Mesenchymal stem cell (in vitro differentiated cells and primary cell): ENCODE data around the gene CDK5RAP3.

ENCODE experiments used
- DNase-seq: peaks from one replicate; pipeline ENCODE4 v3.0.0-alpha.2; 2013
- H2AFZ ChIP-seq: one replicate; pipeline ENCODE4 v1.6.1; 2013; ENCODE audit warnings: low read depth, mild to moderate bottlenecking, control low read depth, inconsistent platforms, low read length, moderate library complexity
- H2AK5ac ChIP-seq: 2 replicates; pipeline ENCODE4 v1.6.1; 2013; ENCODE audit warnings: low read length, moderate library complexity, mild to moderate bottlenecking, inconsistent platforms; ENCODE audit not compliant: severe bottlenecking
- H2BK120ac ChIP-seq: one replicate; pipeline ENCODE4 v1.6.1; 2013; ENCODE audit warnings: low read depth, mild to moderate bottlenecking, inconsistent platforms, low read length, moderate library complexity
- H2BK12ac ChIP-seq, 2 experiments: one replicate each; pipeline ENCODE4 v1.6.1; 2013; ENCODE audit warnings: inconsistent platforms in 2 of 2, low read length in 2 of 2, mild to moderate bottlenecking in 2 of 2, moderate library complexity in 2 of 2, control low read depth in 1 of 2
- H2BK15ac ChIP-seq: one replicate; pipeline ENCODE4 v1.6.1; 2013; ENCODE audit warnings: mild to moderate bottlenecking, low read depth, inconsistent platforms; ENCODE audit not compliant: poor library complexity, severe bottlenecking
- H2BK5ac ChIP-seq: 2 replicates; pipeline ENCODE4 v1.6.1; 2013; ENCODE audit warnings: low read depth, mild to moderate bottlenecking, low read length, control low read depth, inconsistent platforms; ENCODE audit not compliant: poor library complexity, severe bottlenecking
- H3K14ac ChIP-seq, 2 experiments: one replicate each; pipeline ENCODE4 v1.6.1; 2013; ENCODE audit warnings: inconsistent platforms in 2 of 2, low read length in 2 of 2, control low read depth in 1 of 2, mild to moderate bottlenecking in 1 of 2, moderate library complexity in 1 of 2
- H3K18ac ChIP-seq, 2 experiments: one replicate each; pipeline ENCODE4 v1.6.1; 2013; ENCODE audit warnings: inconsistent platforms in 2 of 2, low read length in 2 of 2, control low read depth in 1 of 2, low read depth in 1 of 2, mild to moderate bottlenecking in 1 of 2
- H3K23ac ChIP-seq, 2 experiments: one replicate each; pipeline ENCODE4 v1.6.1; 2013; ENCODE audit warnings: inconsistent platforms in 2 of 2, low read length in 2 of 2, mild to moderate bottlenecking in 2 of 2, moderate library complexity in 2 of 2, control low read depth in 1 of 2
- H3K27ac ChIP-seq: 2 replicates; pipeline ENCODE4 v1.5.1; 2013; ENCODE audit warnings: mild to moderate bottlenecking, moderate library complexity, low read length, control low read depth, inconsistent platforms; ENCODE audit not compliant: poor library complexity, severe bottlenecking
- H3K27me3 ChIP-seq, 2 experiments: 2 replicates each; pipeline versions ENCODE4 v1.6.1 to v1.7.0; 2013; ENCODE audit warnings: low read length in 2 of 2, mild to moderate bottlenecking in 2 of 2, moderate library complexity in 2 of 2, control low read depth in 1 of 2, inconsistent platforms in 1 of 2; ENCODE audit not compliant: control insufficient read depth in 1 of 2, insufficient read depth in 1 of 2
- H3K36me3 ChIP-seq, 2 experiments: 2 replicates each; pipeline versions ENCODE4 v1.6.1 to v1.7.0; 2013; ENCODE audit warnings: low read length in 2 of 2, control low read depth in 1 of 2, inconsistent platforms in 1 of 2, low read depth in 1 of 2, mild to moderate bottlenecking in 1 of 2; ENCODE audit not compliant: insufficient read depth in 2 of 2, control insufficient read depth in 1 of 2
- H3K4ac ChIP-seq, 2 experiments: one replicate each; pipeline ENCODE4 v1.6.1; 2013; ENCODE audit warnings: inconsistent platforms in 2 of 2, low read length in 2 of 2, mild to moderate bottlenecking in 2 of 2, moderate library complexity in 2 of 2, control low read depth in 1 of 2, low read depth in 1 of 2
- H3K4me1 ChIP-seq: 2 replicates; pipeline ENCODE4 v1.6.1; 2013; ENCODE audit warnings: low read depth, low read length, control low read depth; ENCODE audit not compliant: control insufficient read depth, insufficient read depth
- H3K4me2 ChIP-seq: 2 replicates; pipeline ENCODE4 v1.6.1; 2013; ENCODE audit warnings: low read length, mild to moderate bottlenecking, inconsistent platforms; ENCODE audit not compliant: poor library complexity, severe bottlenecking
- H3K4me3 ChIP-seq, 2 experiments: 2 replicates each; pipeline versions ENCODE4 v1.5.1 to v1.7.0; 2013; ENCODE audit warnings: low read length in 2 of 2, mild to moderate bottlenecking in 2 of 2, control low read depth in 1 of 2, low read depth in 1 of 2; ENCODE audit not compliant: insufficient read depth in 1 of 2
- H3K79me1 ChIP-seq: replicated peaks from 2 replicates; pipeline ENCODE4 v1.6.1; 2013; ENCODE audit warnings: mild to moderate bottlenecking, control low read depth, low read length, inconsistent platforms; ENCODE audit not compliant: poor library complexity, severe bottlenecking
- H3K9ac ChIP-seq: 2 replicates; pipeline ENCODE4 v1.7.0; 2013; ENCODE audit warnings: mild to moderate bottlenecking, low read length, moderate library complexity
- H3K9me3 ChIP-seq: 2 replicates; pipeline ENCODE4 v1.7.0; 2013; ENCODE audit warnings: mild to moderate bottlenecking, low read length; ENCODE audit not compliant: control insufficient read depth
- H4K8ac ChIP-seq: one replicate; pipeline ENCODE4 v1.6.1; 2013; ENCODE audit warnings: inconsistent platforms, mild to moderate bottlenecking, low read length, moderate library complexity
- H4K91ac ChIP-seq: one replicate; pipeline ENCODE4 v1.6.1; 2013; ENCODE audit warnings: mild to moderate bottlenecking, low read length, inconsistent platforms
- WGBS: methylation state at CpG from one replicate; pipeline ENCODE4 v1.1.7; 2013; ENCODE audit warnings: mixed read lengths; 5-methylcytosine and 5-hydroxymethylcytosine counted together

The CDK5RAP3 gene

DNA sequence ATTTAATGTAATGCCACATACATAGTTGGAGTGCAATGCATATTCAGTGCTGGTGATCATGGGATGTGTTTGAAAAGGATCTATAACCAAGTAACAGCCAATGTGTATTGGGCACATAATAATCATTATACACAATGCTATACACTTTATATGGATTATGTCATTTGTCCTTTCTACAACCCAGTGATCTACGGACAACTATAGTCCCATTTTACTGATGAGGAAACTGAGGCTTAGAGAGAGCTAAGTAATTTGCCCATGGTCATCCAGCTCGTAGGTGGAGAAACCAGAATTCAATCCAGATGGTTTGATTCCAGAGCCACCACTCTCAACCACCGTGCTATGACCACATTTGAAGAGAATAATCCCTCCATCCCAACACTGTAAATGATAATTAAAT lies 39.3 kb downstream of the CDK5RAP3 start:
- no peak overlapping the region for H3K18ac ChIP-seq
- H3K4me3 ChIP-seq = no peak overlapping the region
- H3K9me3 ChIP-seq = no peaks in the 10 kb centered on the region
- H2AFZ ChIP-seq = no peak overlapping the region
- no peak overlapping the region for H4K8ac ChIP-seq
- H3K4me2 ChIP-seq = no peak overlapping the region
- H2BK5ac ChIP-seq = no peak overlapping the region
- H4K91ac ChIP-seq = no peak overlapping the region
- no peak overlapping the region for H3K27ac ChIP-seq
- DNase-seq = no peak
- H3K9ac ChIP-seq = no peak overlapping the region
- no peaks in the 10 kb centered on the region for H3K79me1 ChIP-seq
- H3K36me3 ChIP-seq = no peaks in the 10 kb centered on the region
- WGBS = 100% methylated on average over 2 of the region's 3 CpGs
- H3K4ac ChIP-seq = no peak overlapping the region
- H3K4me1 ChIP-seq = peaks cover 13% of the 10 kb centered on the region
- no peak overlapping the region for H3K23ac ChIP-seq
- no peak overlapping the region for H2BK120ac ChIP-seq
- peaks cover 8 to 29% of the 10 kb centered on the region in 2 experiments for H3K27me3 ChIP-seq
- H2AK5ac ChIP-seq = no peak overlapping the region
- H2BK15ac ChIP-seq = no peak overlapping the region
- no peak overlapping the region for H2BK12ac ChIP-seq
- H3K14ac ChIP-seq = no peak overlapping the region

DNA sequence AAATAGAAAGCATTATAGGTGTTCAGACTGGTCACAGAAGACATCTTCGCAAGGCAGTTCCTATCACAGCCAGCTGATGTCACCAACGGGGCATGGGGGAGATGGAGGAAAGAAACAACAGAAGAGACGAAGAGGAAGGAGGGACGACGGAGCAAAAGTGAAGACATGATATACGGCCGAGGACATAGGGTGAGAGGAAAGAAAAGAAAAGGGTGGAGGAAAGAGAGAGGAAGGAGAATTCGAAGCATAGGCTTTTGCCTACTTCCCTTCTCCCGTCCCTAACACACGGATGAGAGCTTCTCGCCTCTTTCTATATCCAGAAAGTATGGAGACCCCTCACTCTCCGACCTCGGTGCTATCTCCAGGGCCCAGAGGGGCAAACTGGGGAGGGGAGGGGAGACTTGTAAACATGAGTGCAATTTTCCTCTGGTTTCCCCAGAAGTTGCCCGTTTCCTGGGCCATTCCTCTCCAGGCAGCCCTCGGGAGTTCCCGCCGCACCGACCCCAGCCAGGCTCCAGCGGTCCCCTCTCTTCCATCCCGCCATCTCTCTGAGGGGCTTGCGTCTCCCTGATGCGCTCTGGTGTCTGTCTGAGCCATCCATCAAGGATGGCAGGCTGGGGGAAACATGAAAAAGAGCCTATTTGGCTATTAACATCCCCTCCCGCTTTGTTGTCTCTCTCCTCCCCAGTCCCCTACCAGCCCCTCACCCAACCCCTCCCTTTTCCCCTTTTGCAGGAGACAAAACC lies 40.7 kb downstream of the CDK5RAP3 start:
- H3K9ac ChIP-seq = peak overlapping the region; percentile 67
- H2BK120ac ChIP-seq = peak overlapping the region; percentile 35
- peak overlapping the region; percentile 98 for H4K8ac ChIP-seq
- H2AK5ac ChIP-seq = no peak overlapping the region
- 1% methylated on average over 19 of the region's 23 CpGs for WGBS
- H3K4me1 ChIP-seq = peaks cover 7% of the 10 kb centered on the region
- no peaks in the 10 kb centered on the region for H3K9me3 ChIP-seq
- no peak overlapping the region for H3K14ac ChIP-seq
- peak overlapping the region; percentile 46 for H3K4me2 ChIP-seq
- peak overlapping the region; percentile 90 for H2BK15ac ChIP-seq
- H4K91ac ChIP-seq = peak overlapping the region; percentile 43
- H3K79me1 ChIP-seq = no peaks in the 10 kb centered on the region
- no peak overlapping the region for H3K23ac ChIP-seq
- peak; percentile 78 for DNase-seq
- peak overlapping the region; percentile 67 for H2AFZ ChIP-seq
- H3K36me3 ChIP-seq = no peaks in the 10 kb centered on the region
- no peak overlapping the region for H3K4ac ChIP-seq
- H3K27ac ChIP-seq = no peak overlapping the region
- H3K18ac ChIP-seq = peak overlapping the region; percentile 46 to 73
- H2BK5ac ChIP-seq = no peak overlapping the region
- peaks cover 8 to 29% of the 10 kb centered on the region in 2 experiments for H3K27me3 ChIP-seq
- peak overlapping the region in 1 of 2 experiments; percentile 25 for H2BK12ac ChIP-seq
- peak overlapping the region in 1 of 2 experiments; percentile 71 for H3K4me3 ChIP-seq

DNA sequence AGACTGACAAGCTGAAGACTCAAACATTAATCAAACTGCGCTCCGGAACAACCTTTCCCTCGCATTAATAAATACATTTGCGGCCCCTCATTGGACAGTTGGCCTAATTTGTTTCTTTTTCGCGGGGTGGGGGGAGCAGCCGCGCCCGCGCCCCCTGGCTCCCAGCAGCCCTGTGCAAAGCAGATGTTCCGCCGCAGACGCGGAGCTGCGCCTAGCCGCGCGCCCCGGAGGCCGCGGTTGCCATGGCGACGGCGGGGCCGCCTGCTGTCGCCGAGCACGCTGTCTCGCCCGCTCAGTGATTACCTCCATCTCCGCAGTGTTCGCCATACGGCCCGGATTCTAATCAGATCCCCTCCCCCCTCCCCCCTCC lies 41.2 kb downstream of the CDK5RAP3 start:
- Histone ChIP-seq H3K9ac (peak overlapping the region; percentile 67), H3K4me3 (peak overlapping the region; percentile 57 to 71), H3K9me3 (no peaks in the 10 kb centered on the region), H3K4ac (no peak overlapping the region), H4K91ac (no peak overlapping the region), H2AK5ac (no peak overlapping the region), H3K36me3 (no peaks in the 10 kb centered on the region), H2BK12ac (no peak overlapping the region), H2BK15ac (no peak overlapping the region), H3K27ac (no peak overlapping the region), H3K4me2 (peak overlapping the region; percentile 46), H2BK5ac (no peak overlapping the region), H2BK120ac (no peak overlapping the region), H4K8ac (peak overlapping the region; percentile 98), H3K18ac (peak overlapping the region; percentile 28 to 46), H2AFZ (no peak overlapping the region), H3K79me1 (no peaks in the 10 kb centered on the region), H3K14ac (no peak overlapping the region), H3K4me1 (peaks cover 7% of the 10 kb centered on the region), H3K27me3 (peaks cover 8 to 29% of the 10 kb centered on the region in 2 experiments), H3K23ac (no peak overlapping the region)
- under 1% methylated on average over 30 of the region's 34 CpGs for WGBS
- DNase-seq = no peak

DNA sequence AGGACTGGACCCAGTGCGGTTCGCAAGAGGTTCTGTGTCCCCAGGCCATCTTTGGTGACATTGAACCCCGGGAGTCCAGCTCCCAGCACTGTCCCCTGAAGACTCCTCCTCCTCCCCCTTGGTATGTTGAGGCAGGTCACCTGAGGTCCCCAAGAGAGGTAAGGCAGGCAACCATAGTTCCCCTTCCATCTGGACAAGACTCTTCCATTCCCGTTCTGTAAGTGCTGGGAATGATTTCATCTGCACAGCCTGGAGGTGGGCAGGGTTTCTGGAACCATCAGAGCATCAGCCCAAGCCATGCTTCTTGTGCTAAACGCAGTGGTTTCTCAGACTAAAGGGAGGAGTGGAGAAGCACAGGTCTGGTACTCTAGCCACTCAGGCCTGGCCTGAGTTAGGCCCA lies 41.7 kb downstream of the CDK5RAP3 start:
- peaks cover 7% of the 10 kb centered on the region for H3K4me1 ChIP-seq
- no peak overlapping the region for H3K9ac ChIP-seq
- H3K36me3 ChIP-seq = no peaks in the 10 kb centered on the region
- H2BK5ac ChIP-seq = no peak overlapping the region
- H2BK120ac ChIP-seq = no peak overlapping the region
- no peak overlapping the region for H3K27ac ChIP-seq
- peak overlapping the region in 1 of 2 experiments; percentile 15 for H3K4ac ChIP-seq
- H3K4me3 ChIP-seq = no peak overlapping the region
- H3K18ac ChIP-seq = peak overlapping the region; percentile 6 to 61
- H4K91ac ChIP-seq = no peak overlapping the region
- WGBS = 71% methylated on average over 3 of the region's 5 CpGs
- H3K4me2 ChIP-seq = peak overlapping the region; percentile 46
- H3K27me3 ChIP-seq = peaks cover 8 to 29% of the 10 kb centered on the region in 2 experiments
- H3K79me1 ChIP-seq = no peaks in the 10 kb centered on the region
- H3K14ac ChIP-seq = no peak overlapping the region
- H2BK15ac ChIP-seq = no peak overlapping the region
- peak overlapping the region in 1 of 2 experiments; percentile 37 for H2BK12ac ChIP-seq
- no peak for DNase-seq
- H4K8ac ChIP-seq = no peak overlapping the region
- H3K9me3 ChIP-seq = no peaks in the 10 kb centered on the region
- H2AFZ ChIP-seq = peak overlapping the region; percentile 36
- H3K23ac ChIP-seq = peak overlapping the region in 1 of 2 experiments; percentile 35
- H2AK5ac ChIP-seq = no peak overlapping the region
